H9 (cell line): Measurements from ENCODE around the gene GABBR2. TPM values are rescaled to one million over a fixed set of nuclear protein-coding genes. Genes with fewer than 3 reads are reported as not detected.

Source experiments
- DNase-seq: peaks from one replicate; pipeline ENCODE4 v3.0.0-alpha.2; 2017
- H2AFZ ChIP-seq: one replicate; pipeline ENCODE4 v1.6.1; 2013; ENCODE audit warnings: mild to moderate bottlenecking, low read length, control low read depth, moderate library complexity
- H2AK5ac ChIP-seq: 2 replicates; pipeline ENCODE4 v1.6.1; 2013; ENCODE audit warnings: low read length, control low read depth, mixed read lengths; ENCODE audit not compliant: insufficient read length
- H2BK120ac ChIP-seq: one replicate; pipeline ENCODE4 v1.6.1; 2013; ENCODE audit warnings: low read depth, mild to moderate bottlenecking, low read length, control low read depth, inconsistent platforms; ENCODE audit not compliant: poor library complexity, severe bottlenecking
- H2BK12ac ChIP-seq: 2 replicates; pipeline ENCODE4 v1.6.1; 2013; ENCODE audit warnings: low read length, control low read depth, mixed read lengths, low read depth; ENCODE audit not compliant: insufficient read length
- H2BK15ac ChIP-seq: 2 replicates; pipeline ENCODE4 v1.6.1; 2013; ENCODE audit warnings: low read depth, low read length, control low read depth
- H2BK20ac ChIP-seq: one replicate; pipeline ENCODE4 v1.6.1; 2013; ENCODE audit warnings: low read depth, mild to moderate bottlenecking, low read length, control low read depth, inconsistent platforms; ENCODE audit not compliant: poor library complexity, severe bottlenecking
- H2BK5ac ChIP-seq: 2 replicates; pipeline ENCODE4 v1.6.1; 2013; ENCODE audit warnings: low read length, control low read depth, mixed read lengths; ENCODE audit not compliant: insufficient read length
- H3K14ac ChIP-seq: 2 replicates; pipeline ENCODE4 v1.6.1; 2013; ENCODE audit warnings: low read length, control low read depth; ENCODE audit not compliant: insufficient read depth
- H3K18ac ChIP-seq: 2 replicates; pipeline ENCODE4 v1.6.1; 2013; ENCODE audit warnings: low read depth, mild to moderate bottlenecking, mixed read lengths, low read length, control low read depth; ENCODE audit not compliant: insufficient read length
- H3K23ac ChIP-seq: 2 replicates; pipeline ENCODE4 v1.6.1; 2013; ENCODE audit warnings: low read length, control low read depth, mixed read lengths, low read depth; ENCODE audit not compliant: insufficient read length
- H3K23me2 ChIP-seq: 2 replicates; pipeline ENCODE4 v1.6.1; 2013; ENCODE audit warnings: low read depth, mild to moderate bottlenecking, mixed read lengths, low read length, control low read depth; ENCODE audit not compliant: insufficient read length, poor library complexity, severe bottlenecking
- H3K27ac ChIP-seq: 2 replicates; pipeline ENCODE4 v1.5.1; 2013; ENCODE audit warnings: low read length, control low read depth, mixed read lengths, low read depth; ENCODE audit not compliant: insufficient read length
- H3K27me3 ChIP-seq: 2 replicates; pipeline ENCODE4 v1.6.1; 2013; ENCODE audit warnings: low read length, control low read depth, inconsistent platforms; ENCODE audit not compliant: insufficient read depth
- H3K4ac ChIP-seq: 2 replicates; pipeline ENCODE4 v1.6.1; 2013; ENCODE audit warnings: low read depth, mild to moderate bottlenecking, control low read depth, inconsistent platforms, low read length, moderate library complexity
- H3K4me1 ChIP-seq: 2 replicates; pipeline ENCODE4 v1.6.1; 2013; ENCODE audit warnings: low read length, control low read depth, inconsistent platforms; ENCODE audit not compliant: insufficient read depth
- H3K4me2 ChIP-seq: 2 replicates; pipeline ENCODE4 v1.6.1; 2013; ENCODE audit warnings: low read length, control low read depth, mixed read lengths; ENCODE audit not compliant: insufficient read length, insufficient read depth
- H3K56ac ChIP-seq: 2 replicates; pipeline ENCODE4 v1.6.1; 2013; ENCODE audit warnings: low read depth, mild to moderate bottlenecking, mixed read lengths, low read length, control low read depth; ENCODE audit not compliant: insufficient read length
- H3K79me1 ChIP-seq: 2 replicates; pipeline ENCODE4 v1.6.1; 2013; ENCODE audit warnings: low read depth, mild to moderate bottlenecking, moderate library complexity, low read length, control low read depth, inconsistent platforms; ENCODE audit not compliant: insufficient read depth, poor library complexity, severe bottlenecking
- H3K79me2 ChIP-seq: 2 replicates; pipeline ENCODE4 v1.6.1; 2013; ENCODE audit warnings: low read length, control low read depth, inconsistent platforms; ENCODE audit not compliant: insufficient read depth
- H3K9ac ChIP-seq: 2 replicates; pipeline ENCODE4 v1.6.1; 2013; ENCODE audit warnings: low read length, control low read depth, mixed read lengths; ENCODE audit not compliant: insufficient read length; ENCODE audit errors: extremely low read depth
- H3K9me3 ChIP-seq: one replicate; pipeline ENCODE4 v1.6.1; 2013; ENCODE audit warnings: low read depth, low read length, inconsistent platforms; ENCODE audit not compliant: control insufficient read depth
- H3T11ph ChIP-seq: one replicate; pipeline ENCODE4 v1.6.1; 2013; ENCODE audit warnings: mild to moderate bottlenecking, low read length, control low read depth, inconsistent platforms
- H4K20me1 ChIP-seq: one replicate; pipeline ENCODE4 v1.6.1; 2013; ENCODE audit not compliant: control insufficient read depth, insufficient read length, insufficient read depth
- H4K5ac ChIP-seq: 2 replicates; pipeline ENCODE4 v1.6.1; 2013; ENCODE audit warnings: low read depth, mild to moderate bottlenecking, mixed read lengths, low read length, control low read depth; ENCODE audit not compliant: insufficient read length
- H4K8ac ChIP-seq: replicated peaks from 2 replicates; pipeline ENCODE4 v1.6.1; 2013; ENCODE audit warnings: low read length, control low read depth, mixed read lengths, low read depth; ENCODE audit not compliant: insufficient read length
- H4K91ac ChIP-seq: 2 replicates; pipeline ENCODE4 v1.6.1; 2013; ENCODE audit warnings: low read depth, mild to moderate bottlenecking, moderate library complexity, mixed read lengths, low read length, control low read depth; ENCODE audit not compliant: insufficient read length
- H3K27ac Mint-ChIP-seq, 3 experiments: 2 replicates in 2 of 3; 3 replicates in 1 of 3; pipeline ENCODE4 v1.8.0; 2020 to 2021; ENCODE audit warnings: mixed read lengths in 3 of 3, mild to moderate bottlenecking in 1 of 3, moderate library complexity in 1 of 3
- H3K27me3 Mint-ChIP-seq: 2 replicates; pipeline ENCODE4 v1.8.0; 2021; ENCODE audit warnings: low read depth, mild to moderate bottlenecking, moderate library complexity, mixed read lengths
- H3K36me3 Mint-ChIP-seq, 3 experiments: 2 replicates in 2 of 3; 3 replicates in 1 of 3; pipeline ENCODE4 v1.8.0; 2020 to 2021; ENCODE audit warnings: low read depth in 3 of 3, mixed read lengths in 3 of 3; ENCODE audit not compliant: insufficient read depth in 1 of 3
- H3K4me1 Mint-ChIP-seq, 2 experiments: 2 replicates each; pipeline ENCODE4 v1.8.0; 2020; ENCODE audit warnings: mixed read lengths in 2 of 2
- H3K4me3 Mint-ChIP-seq, 2 experiments: 2 replicates in 1 of 2; 3 replicates in 1 of 2; pipeline ENCODE4 v1.8.0; 2020 to 2021; ENCODE audit warnings: mild to moderate bottlenecking in 2 of 2, mixed read lengths in 2 of 2, moderate library complexity in 1 of 2
- H3K9me3 Mint-ChIP-seq, 2 experiments: 2 replicates in 1 of 2; 3 replicates in 1 of 2; pipeline ENCODE4 v1.8.0; 2020; ENCODE audit warnings: mild to moderate bottlenecking in 2 of 2, mixed read lengths in 2 of 2, moderate library complexity in 1 of 2
- WGBS: extraction: QIAGEN DNeasy Blood & Tissue Kit; methylation state at CpG from one replicate; pipeline ENCODE4 v1.1.7; 2013; ENCODE audit warnings: missing lambda C conversion rate, low lambda C conversion rate, mixed read lengths; ENCODE audit not compliant: insufficient read length; ENCODE audit errors: extremely low coverage; 5-methylcytosine and 5-hydroxymethylcytosine counted together
- total RNA-seq: library from RNA; stranded (reverse); gene quantifications from 2 replicates; pipeline ENCODE4 v1.2.1, GENCODE V29; 2021
- TF ChIP-seq, protein P1 (sequence below): fragments of 200-600 bp; sonication (generic); conservative IDR thresholded peaks from 3 replicates; pipeline ENCODE4 v1.8.0; 2021; ENCODE audit warnings: antibody characterized with exemption, mild to moderate bottlenecking

Gene GABBR2
- total RNA-seq, 1 experiment from 2014 or later: 0.66 TPM

DNA sequence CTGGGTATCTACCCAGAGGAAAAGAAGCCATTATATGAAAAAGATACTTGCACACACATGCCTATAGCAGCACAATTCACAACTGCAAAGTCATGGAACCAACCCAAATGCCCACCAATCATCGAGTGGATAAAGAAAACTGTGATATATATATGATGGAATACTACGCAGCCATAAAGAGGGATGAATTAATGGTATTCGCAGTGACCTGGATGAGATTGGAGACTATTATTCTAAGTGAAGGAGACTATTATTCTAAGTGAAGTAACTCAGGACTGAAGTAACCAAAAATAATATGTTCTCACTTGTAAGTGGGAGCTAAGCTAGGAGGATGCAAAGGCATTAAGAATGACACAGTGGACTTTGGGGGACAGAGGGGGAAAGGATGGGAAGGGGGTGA is 30.0 kb upstream of the GABBR2 start:
- H4K91ac ChIP-seq: no peak overlapping the region
- no peak overlapping the region for H3K27ac Mint-ChIP-seq

More for the DNA sequence above, 30.0 kb upstream of the GABBR2 start:
- Histone ChIP-seq H3K27ac (no peak overlapping the region), H2AK5ac (no peak overlapping the region), H3K56ac (no peak overlapping the region), H3K4me1 (no peaks in the 10 kb centered on the region), H3K4me2 (no peak overlapping the region), H3K27me3 (no peaks in the 10 kb centered on the region), H2BK20ac (no peak overlapping the region), H2BK120ac (no peak overlapping the region), H3K23ac (no peak overlapping the region), H3K4ac (no peak overlapping the region), H3K79me2 (no peaks in the 10 kb centered on the region), H3K23me2 (no peaks in the 10 kb centered on the region), H3T11ph (no peak overlapping the region), H4K8ac (no peak overlapping the region), H2BK15ac (no peak overlapping the region), H3K18ac (no peak overlapping the region), H3K9me3 (no peaks in the 10 kb centered on the region), H4K20me1 (no peaks in the 10 kb centered on the region), H2BK5ac (no peak overlapping the region), H3K14ac (no peak overlapping the region), H3K9ac (no peak overlapping the region), H2AFZ (no peak overlapping the region), H2BK12ac (no peak overlapping the region), H4K5ac (no peak overlapping the region), H3K79me1 (no peaks in the 10 kb centered on the region)
- Mint-ChIP-seq H3K27me3 (no peaks in the 10 kb centered on the region), H3K9me3 (peaks cover 11 to 13% of the 10 kb centered on the region in 2 experiments; a peak in 4 of 5 replicates), H3K4me3 (no peak overlapping the region), H3K4me1 (peaks cover 5 to 11% of the 10 kb centered on the region in 2 experiments), H3K36me3 (peaks cover 31 to 67% (median 57%) of the 10 kb centered on the region in 3 experiments)
- no CpG with 5 or more reads among the region's 3 CpGs for WGBS
- TF ChIP-seq, protein P1, sequence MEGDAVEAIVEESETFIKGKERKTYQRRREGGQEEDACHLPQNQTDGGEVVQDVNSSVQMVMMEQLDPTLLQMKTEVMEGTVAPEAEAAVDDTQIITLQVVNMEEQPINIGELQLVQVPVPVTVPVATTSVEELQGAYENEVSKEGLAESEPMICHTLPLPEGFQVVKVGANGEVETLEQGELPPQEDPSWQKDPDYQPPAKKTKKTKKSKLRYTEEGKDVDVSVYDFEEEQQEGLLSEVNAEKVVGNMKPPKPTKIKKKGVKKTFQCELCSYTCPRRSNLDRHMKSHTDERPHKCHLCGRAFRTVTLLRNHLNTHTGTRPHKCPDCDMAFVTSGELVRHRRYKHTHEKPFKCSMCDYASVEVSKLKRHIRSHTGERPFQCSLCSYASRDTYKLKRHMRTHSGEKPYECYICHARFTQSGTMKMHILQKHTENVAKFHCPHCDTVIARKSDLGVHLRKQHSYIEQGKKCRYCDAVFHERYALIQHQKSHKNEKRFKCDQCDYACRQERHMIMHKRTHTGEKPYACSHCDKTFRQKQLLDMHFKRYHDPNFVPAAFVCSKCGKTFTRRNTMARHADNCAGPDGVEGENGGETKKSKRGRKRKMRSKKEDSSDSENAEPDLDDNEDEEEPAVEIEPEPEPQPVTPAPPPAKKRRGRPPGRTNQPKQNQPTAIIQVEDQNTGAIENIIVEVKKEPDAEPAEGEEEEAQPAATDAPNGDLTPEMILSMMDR: no peak
- no peak for DNase-seq
